GM15510 (cell line): ENCODE results near the gene ARFIP2.
A peak's percentile ranks its signal among the peaks of the same experiment; 100 is the strongest.

Experiments
- POLR2A ChIP-seq: IDR thresholded peaks from 3 replicates; pipeline ENCODE4 v1.6.1; 2011; ENCODE audit warnings: borderline replicate concordance; ENCODE audit not compliant: insufficient read length; ENCODE audit errors: extremely low read depth

ARFIP2 gene

DNA sequence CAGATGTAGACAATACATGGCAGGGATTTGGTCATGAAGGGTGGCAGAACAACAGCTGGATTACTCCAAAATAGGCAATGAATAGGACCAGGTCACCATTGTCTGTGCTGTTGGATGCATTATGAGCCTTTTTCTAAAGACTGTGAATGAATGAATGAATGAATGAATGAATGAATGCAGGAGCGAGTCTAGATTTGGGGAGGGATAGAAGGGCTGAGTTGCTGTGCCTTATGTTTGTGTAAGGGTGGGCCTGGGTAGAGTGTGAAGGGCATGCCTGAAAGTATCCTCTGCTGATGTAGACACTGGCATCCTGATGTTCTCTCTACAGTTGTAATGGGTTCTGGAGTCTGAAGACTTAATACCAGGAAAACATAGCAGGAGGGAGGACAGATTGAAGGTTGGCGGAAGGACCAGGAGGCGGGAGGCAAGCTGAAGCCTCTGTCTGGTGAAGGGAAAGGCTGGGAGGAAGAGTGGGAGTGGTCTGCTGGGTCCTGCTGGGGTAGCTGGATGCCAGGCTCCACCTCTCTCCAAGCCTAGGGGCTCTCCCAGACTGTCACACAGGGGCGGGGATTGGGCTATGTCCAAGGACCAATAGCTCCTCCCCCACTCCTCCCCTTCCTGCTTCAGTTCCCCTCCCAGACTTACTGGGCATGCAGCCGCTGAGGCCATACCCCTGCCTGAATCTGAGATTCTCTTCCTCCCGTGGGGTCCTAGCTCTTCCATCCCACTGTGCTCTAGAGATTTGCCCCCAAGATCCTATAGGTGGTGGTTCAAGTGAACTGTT lies 12.2 kb downstream of the ARFIP2 start:
- TF ChIP-seq POLR2A, result peak; percentile 34

DNA sequence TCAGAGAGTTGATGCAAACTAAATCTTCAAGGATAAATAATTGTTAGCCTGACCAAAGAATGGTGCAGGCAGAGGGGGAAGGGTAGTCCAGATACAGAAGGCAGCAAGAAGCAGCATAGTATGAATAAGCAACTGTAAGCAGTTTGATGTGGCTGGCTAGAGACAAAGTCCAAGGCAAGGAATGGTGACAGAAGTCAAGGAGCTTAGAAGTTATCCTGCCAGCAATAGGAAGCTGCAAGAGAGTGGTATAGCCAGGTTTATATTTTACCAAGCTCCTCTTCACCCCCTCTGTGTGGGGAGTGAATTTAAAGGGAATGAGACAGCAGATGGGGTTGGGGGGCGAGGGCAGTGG lies 22.1 kb downstream of the ARFIP2 start:
- TF ChIP-seq POLR2A, result no peak

GRCh38 chr11:6458352-6459098 lies 22.6 kb downstream of the ARFIP2 start:
- TF ChIP-seq POLR2A, result no peak

DNA sequence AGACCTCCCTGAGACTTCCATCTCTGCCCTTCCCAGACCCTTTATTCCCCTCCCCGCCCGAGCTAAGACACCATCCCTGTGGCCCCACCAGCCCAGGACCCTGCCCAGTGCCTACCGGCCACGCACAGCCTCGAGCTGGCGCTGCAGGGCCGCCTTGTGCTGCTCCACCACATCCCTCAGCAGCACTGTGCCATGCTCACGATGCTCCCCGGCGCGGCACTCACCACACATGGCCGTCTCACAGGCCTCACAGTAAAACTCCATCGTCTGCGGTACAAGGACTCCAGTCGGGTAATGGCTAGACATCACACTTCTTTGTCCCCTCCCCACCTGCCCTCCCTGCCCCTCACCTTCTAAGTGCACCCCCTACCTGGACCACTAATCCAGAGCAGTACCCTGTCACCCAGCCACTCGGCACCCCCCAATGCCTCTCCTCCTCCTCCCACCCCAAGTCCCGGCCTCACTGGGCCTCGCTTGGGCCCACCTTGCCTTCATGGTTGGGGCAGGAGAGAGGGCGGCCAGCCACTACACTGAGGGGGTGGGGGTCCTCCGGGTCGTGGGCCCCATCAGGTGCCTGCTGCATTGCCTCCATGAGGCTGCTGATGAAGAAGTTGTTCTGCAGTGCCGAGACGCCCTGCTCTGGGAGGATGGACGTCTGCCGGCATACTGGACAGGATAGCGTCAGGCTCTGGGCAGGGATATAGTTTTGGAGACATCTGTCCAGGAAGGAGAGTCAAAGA lies 23.4 kb downstream of the ARFIP2 start:
- TF ChIP-seq POLR2A, result no peak

DNA sequence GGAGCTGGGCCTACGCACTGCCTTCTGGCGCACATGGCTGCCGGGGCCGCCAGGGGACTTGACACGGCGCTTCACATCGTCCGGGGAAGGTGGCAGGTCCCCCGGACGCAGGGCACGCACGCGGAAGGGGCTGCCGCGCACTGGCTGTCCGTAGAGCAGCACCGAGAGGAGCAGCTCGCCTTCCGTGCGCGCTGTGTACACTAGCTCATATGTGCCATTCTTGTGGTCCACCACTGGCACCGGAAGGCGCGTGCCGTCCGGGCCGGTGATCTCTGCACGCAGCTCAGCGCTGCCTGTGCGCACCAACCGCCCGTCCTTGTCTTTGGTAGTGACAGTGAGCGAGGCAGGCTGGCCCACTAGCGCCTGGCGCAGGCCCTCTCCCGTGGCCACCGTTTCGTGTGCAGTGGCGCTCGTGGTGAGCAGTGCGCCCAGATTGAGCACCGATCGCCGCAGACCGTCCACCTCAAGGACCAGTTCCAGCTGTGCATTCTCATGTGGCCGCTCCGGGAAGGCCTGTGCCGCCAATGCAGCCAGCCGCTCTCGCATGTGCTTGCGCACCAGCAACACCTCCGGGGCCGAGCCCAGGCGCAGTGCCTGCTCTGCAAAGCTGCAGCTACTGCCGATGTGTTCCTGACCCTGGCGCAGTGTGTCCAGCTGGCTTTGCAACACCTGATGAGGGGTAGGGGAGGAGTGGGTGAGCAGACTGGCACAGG lies 24.6 kb downstream of the ARFIP2 start:
- TF ChIP-seq POLR2A, result no peak

DNA sequence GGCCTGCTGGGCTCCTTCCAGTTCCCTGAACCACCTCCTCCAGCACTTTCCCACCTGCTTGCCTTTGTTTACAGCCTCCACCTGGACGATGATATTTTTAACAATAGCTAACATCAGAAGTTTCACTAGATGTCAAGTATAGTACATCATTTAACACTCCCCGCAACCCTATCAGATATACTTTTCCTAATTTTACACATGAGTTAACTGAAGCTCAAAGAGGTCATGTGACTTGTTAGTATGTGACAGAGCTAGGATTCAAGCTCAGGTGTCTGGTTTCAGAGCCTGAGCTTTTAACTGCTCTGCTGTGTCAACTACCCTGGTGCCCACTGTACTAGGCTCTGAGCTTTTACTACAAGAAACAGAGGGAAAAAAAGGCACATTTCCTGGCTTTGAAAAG lies 26.1 kb downstream of the ARFIP2 start:
- no peak for TF ChIP-seq POLR2A

DNA sequence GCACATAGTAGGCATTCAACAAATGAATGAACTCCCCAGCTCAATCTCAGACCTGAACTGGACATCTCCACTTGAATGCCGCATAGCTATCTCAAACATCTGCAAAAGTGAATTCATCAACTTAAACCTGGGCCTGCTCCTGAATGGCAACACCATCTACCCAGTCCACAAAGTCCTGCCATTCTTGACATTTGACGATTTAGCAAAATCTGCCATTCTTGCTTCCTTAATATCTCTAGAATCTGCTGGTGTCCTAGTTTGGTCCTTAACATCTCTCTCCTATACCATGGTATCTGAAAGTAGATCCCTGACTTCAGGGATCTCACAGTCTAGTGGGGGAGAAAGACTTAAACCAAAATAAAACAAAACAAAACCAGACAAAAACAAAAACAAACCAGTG lies 28.0 kb downstream of the ARFIP2 start:
- TF ChIP-seq POLR2A, result no peak

DNA sequence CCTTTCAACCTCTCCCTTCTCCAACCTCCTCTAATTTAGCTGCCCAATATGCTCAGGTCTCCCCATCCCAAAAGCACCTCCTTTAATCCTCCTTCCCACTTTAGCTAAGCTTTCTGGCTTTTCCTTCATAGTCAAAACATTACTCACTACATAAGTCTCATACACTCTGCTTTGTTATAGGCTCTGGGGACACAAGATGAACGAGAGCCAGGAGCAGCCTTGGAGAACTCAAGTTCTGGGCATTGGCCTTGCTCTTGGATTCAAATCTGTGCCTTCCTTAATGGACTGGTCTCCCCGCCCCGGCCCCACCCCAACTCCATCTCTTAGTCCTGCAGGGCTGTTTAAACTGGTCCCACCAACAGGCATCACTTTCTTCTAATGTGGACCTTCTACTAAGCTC lies 28.9 kb downstream of the ARFIP2 start:
- TF ChIP-seq POLR2A, result no peak

- TF ChIP-seq POLR2A, result no peak
These were observed 32.6 kb downstream of the ARFIP2 start for GRCh38 chr11:6448574-6448973.

DNA sequence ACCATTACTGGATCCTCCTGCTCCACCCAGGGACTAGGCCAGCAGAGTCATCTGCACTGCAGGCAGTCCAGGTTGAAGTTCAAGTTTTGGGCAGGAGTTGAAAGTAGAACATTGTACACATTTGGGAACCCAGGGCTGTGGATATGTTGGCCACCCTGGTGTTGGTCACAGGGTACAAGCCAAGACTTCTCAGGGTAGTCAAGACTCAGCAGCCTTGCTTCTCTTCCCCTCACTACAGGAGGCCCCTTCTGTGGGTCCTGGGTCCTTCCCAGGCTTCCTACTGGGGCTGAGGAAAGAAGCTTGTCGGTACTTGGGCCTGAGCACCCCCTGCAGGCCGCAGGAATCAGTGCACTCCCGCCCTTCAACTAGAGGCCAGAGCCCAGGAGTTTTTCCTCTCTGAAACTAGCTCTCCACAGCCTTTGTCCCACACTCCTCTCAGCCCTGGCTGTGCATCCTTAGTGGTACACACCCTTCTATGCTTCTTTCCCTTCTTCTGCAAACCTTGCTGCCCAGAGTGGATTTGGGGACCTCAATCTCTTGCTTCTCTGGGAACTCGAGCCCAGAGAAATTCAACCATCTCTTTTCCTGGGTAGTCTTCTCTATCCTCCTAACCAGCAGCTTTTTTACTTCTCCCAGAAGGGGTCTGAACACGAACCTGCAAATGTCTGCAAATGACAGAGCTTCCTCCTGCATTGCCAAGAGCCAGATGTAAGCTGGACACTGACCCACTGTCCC lies 37.7 kb downstream of the ARFIP2 start:
- TF ChIP-seq POLR2A, result no peak

GRCh38 chr11:6442441-6442840 lies 38.7 kb downstream of the ARFIP2 start:
- TF ChIP-seq POLR2A, result no peak

- TF ChIP-seq POLR2A, result no peak
These were observed 40.2 kb downstream of the ARFIP2 start, which contains the start of gene HPX for GRCh38 chr11:6440906-6441358. Gene HPX (minus strand): TSS chr11:6440987. CDS start chr11:6440963, 24 bp downstream.

- TF ChIP-seq POLR2A, result no peak
These were observed 42.1 kb downstream of the ARFIP2 start for GRCh38 chr11:6438979-6439571.

GRCh38 chr11:6437993-6438392 lies 43.1 kb downstream of the ARFIP2 start:
- no peak for TF ChIP-seq POLR2A

- TF ChIP-seq POLR2A, result no peak
These were observed 43.7 kb downstream of the ARFIP2 start for GRCh38 chr11:6437423-6437822.
